ENCODE data around the gene AEBP1. TPM values are rescaled to one million over a fixed set of nuclear protein-coding genes. Genes with fewer than 3 reads are reported as not detected.

The AEBP1 gene
- total RNA-seq, 2 experiments from 2014 or later: 4.1 to 4.8 TPM

DNA sequence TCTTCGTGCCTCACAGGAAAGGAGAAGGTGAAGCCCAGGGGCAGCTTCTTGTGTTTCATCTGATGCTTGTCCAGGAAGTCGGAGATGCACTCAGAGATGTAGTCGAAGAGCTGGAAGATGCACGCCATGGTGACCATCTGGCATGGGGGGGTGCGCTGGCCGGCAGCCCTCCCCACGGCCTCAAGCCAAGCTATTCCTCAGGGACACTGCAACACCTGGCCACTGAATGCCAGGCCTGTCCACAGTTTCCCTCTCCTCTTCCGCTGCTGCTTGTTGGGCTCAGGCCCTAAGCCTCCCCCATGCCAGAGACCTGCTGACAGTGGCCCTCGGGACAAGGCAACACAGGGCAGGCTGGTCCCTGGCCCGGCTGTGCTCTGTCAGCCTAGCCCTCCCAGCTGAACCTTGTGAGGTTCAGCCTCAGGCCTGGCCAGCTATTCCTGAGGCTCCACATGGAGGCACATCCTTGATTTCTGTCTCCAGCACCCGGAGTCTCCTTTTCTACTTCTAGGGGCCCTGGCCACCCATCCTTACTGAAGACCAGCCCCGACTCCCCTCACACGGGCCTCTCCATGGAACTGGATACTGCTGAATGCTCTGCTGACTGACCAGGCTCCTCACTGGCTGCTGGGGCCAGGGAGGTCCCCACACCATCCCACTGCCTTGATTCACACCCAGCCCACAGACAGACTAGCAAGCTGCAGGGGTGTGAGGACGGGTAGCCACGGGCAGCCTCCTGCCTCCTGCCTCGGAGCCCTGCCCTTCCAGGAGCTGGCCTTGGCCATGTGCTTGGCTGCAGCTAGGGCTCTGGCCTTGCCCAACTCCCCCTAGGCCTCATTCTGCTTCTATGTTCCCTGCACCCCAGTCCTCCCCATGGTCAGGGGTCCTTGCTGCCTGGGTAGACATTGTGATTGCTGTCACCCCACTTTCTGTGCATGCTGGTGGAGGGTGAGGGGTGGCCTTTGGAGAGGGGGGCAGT, 47.1 kb downstream of the AEBP1 start:
- Mint-ChIP-seq H3K27me3 (peaks cover 7% of the 10 kb centered on the region), H3K9me3 (no peaks in the 10 kb centered on the region), H3K4me1 (peaks cover 4% of the 10 kb centered on the region), H3K4me3 (no peak overlapping the region), H3K36me3 (ENCODE audit: low read depth) (no peaks in the 10 kb centered on the region), H3K27ac (no peak overlapping the region)
- CTCF ChIA-PET: interaction anchor here (0.6 to 1.1 kb wide), 2 partner anchors 10 to 107 kb away, joined by 3 to 4 read pairs; partner anchors contain the start of gene DBNL
- no peak for DNase-seq
- POLR2A ChIA-PET: no interaction called here

DNA sequence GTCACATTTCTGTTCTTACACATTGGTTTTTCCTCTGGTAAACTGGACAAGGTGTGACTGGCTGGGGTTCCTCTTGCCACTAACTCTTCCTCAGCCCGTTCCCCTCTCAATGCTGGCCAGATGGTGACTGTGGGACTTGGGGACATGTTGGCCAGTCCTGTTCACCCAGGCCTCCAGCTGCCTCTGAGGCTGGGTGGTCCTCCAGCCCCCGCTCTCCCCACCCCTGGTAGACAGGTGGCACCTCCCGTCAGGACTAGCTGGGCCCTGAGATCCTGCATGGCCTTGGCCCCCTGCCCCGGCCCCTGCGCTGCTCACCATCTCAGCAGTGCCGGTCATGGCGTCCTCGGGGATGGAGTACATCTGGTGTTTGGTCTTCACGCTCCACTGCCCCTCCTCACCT, 47.8 kb downstream of the AEBP1 start:
- H3K27me3 Mint-ChIP-seq: peaks cover 3% of the 10 kb centered on the region
- POLR2A ChIA-PET: no interaction called here

DNA sequence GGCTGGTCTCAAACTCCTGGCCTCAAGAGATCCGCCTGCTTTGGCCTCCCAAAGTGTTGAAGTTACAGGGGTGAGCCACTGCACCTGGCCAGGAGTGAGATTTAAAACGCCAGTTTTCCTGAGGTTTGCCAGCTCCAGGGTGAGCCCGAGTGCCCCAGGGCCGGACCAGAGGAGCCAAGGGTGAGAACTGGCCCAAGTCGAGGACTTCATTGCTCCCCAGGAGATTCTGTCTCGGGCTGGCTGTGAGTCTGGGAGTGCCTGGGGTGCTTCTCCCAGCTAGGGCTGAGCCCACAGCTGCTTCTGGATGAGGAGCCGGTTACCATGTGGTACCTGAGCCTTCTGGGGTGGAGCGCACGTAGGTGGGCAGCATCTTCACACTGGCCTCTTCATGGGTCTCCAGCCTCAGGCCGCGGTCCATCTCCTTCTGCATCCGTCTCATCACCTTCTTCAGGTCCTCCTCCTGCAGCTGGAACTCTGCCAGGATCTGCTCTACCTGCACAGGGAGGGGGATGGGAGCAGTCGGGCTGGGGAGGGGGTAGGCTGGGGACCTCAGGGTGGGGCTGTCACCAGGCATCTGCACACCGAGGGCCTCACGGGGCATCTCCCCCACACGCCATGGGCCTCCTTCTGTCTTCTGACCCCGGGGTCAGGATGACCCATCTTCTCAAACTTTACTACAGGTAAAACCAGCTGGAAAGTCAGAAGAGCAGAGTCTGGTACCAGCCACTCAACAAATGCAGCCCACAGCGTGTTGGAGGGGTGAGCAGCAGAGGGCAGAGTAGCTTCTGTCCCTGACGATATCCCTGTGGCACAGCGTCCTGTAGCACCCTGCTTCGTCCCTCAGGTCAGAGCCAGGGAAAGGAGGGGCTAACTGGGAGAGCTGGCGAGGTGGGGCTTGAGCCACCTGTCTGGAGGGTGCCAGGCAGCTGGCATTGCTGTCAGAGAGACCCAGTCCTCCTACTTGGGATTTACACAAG, 49.1 kb downstream of the AEBP1 start:
- DNase-seq: no peak
- ChIA-PET POLR2A (no interaction called here), CTCF (interaction anchor here (0.8 to 1.5 kb wide), 5 partner anchors 9 to 23 kb away, joined by 3 to 4 read pairs (median 3); no protein-coding TSS in a partner anchor)
- Mint-ChIP-seq H3K36me3 (ENCODE audit: low read depth) (no peaks in the 10 kb centered on the region), H3K4me1 (no peaks in the 10 kb centered on the region), H3K4me3 (no peak overlapping the region), H3K27ac (no peak overlapping the region), H3K9me3 (no peaks in the 10 kb centered on the region), H3K27me3 (peaks cover 3% of the 10 kb centered on the region)

More for the DNA sequence above, 47.8 kb downstream of the AEBP1 start:
- DNase-seq: no peak
- H3K4me1 Mint-ChIP-seq: no peaks in the 10 kb centered on the region
- CTCF ChIA-PET: interaction anchor here (0.8 kb wide), 1 partner anchor 12 kb away, joined by 3 read pairs; no protein-coding TSS in a partner anchor
- H3K36me3 Mint-ChIP-seq (ENCODE audit: low read depth): no peaks in the 10 kb centered on the region
- H3K9me3 Mint-ChIP-seq: no peaks in the 10 kb centered on the region
- no peak overlapping the region for H3K4me3 Mint-ChIP-seq
- peak overlapping the region; percentile 46 for H3K27ac Mint-ChIP-seq

DNA sequence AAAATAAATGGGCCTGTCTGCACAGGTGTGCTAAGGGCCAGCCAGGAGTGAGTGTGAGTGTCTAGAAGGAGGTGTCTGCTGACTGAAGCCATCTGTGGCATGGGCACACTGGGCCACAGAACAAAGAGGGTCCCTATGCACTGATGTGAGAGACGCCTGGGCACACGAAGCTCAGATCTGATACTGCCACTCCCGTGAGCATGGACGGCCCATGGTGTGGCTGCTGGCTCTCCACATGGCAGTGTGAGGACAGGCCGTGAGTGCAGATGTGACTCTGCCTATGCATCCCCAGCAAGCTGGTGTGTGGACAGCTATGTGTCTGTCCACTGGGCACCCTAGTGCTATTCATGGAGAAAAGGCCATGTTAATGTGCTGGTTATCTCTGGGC, 49.8 kb downstream of the AEBP1 start:
- H3K36me3 Mint-ChIP-seq (ENCODE audit: low read depth): no peaks in the 10 kb centered on the region
- CTCF ChIA-PET: interaction anchor here (1.0 to 1.5 kb wide), 4 partner anchors 9 to 22 kb away, joined by 3 to 4 read pairs (median 3); no protein-coding TSS in a partner anchor

DNA sequence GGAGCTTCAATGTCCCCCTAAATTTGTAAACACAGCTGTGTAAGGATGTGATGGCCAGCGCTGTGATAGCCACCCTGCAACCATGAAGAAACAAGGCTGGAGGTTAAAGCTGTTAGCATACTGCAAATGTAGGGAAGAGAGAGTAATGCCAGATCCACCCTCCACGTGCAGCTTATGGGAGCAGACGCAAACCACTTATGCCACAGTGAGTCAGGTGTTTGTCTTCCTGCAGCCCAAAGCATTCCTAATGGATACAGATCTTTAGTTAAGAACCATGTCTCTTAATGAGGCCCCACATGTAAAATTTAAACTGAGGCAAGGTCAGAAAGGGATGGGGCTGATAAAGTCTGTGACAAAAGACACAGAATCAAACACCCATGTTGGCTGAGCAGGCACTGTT, 50.6 kb downstream of the AEBP1 start:
- no peak for DNase-seq
- no peaks in the 10 kb centered on the region for H3K27me3 Mint-ChIP-seq
- no peaks in the 10 kb centered on the region for H3K9me3 Mint-ChIP-seq
- H3K36me3 Mint-ChIP-seq (ENCODE audit: low read depth): no peaks in the 10 kb centered on the region
- H3K27ac Mint-ChIP-seq: no peak overlapping the region
- H3K4me1 Mint-ChIP-seq: no peaks in the 10 kb centered on the region
- ChIA-PET POLR2A (no interaction called here), CTCF (interaction anchor here (1.2 kb wide), 1 partner anchor 8 kb away, joined by 3 read pairs; no protein-coding TSS in a partner anchor)
- no peak overlapping the region for H3K4me3 Mint-ChIP-seq

More for the DNA sequence above, 49.8 kb downstream of the AEBP1 start:
- DNase-seq: no peak
- Mint-ChIP-seq H3K4me3 (no peak overlapping the region), H3K4me1 (no peaks in the 10 kb centered on the region), H3K9me3 (no peaks in the 10 kb centered on the region), H3K27me3 (no peaks in the 10 kb centered on the region), H3K27ac (no peak overlapping the region)
- POLR2A ChIA-PET: no interaction called here

DNA sequence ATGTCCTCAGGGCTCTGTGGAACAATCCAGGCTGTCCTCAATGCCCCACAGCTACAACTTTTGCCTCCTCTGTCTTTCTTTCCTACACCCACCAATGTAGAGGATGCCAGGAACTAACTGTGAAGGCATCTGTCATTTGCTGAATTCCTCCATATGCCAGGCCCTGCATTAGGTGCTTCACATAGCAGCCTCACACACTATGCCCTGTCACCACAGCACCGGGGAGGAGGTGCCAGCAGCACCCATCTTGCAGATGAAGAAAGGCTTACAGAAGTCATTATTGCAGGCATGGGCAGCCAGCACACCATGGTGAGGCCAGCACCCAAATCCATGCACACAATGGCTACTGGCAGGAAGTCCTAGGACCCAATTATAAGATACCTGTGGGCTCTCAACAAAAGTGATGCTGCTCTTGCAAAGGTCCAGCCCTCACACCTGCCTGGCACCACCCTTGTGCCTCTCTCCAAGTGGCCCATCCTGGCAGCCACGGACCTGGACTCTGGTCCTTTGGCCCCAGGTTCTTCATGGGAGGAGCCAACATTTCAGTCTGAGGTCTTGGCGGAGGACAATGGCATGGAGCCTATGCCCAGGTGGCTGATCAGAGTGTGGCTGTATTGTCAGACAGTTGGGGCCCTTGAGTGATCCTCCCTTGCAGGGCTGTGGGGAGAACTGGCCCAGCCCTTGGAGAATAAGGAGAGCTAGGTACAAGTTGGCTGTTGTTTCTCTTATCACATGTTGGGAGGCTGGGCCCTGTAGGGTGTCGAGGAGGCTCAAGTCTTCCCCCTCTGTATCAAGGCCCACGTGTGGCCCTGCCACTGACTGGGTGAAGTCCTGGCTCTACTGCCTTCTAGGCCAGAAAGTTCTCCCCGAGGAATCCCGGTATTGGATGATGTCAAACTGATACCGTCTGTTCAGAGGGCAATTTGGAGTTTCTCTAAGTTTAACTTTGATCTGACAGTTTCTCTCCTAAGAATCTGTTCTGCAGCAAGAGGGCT, 51.3 kb downstream of the AEBP1 start:
- POLR2A ChIA-PET: no interaction called here
- no peaks in the 10 kb centered on the region for H3K36me3 Mint-ChIP-seq (ENCODE audit: low read depth)
- DNase-seq: no peak
- H3K4me1 Mint-ChIP-seq: no peaks in the 10 kb centered on the region
- H3K4me3 Mint-ChIP-seq: no peak overlapping the region
- CTCF ChIA-PET: no interaction called here
- H3K9me3 Mint-ChIP-seq: no peaks in the 10 kb centered on the region
- H3K27ac Mint-ChIP-seq: no peak overlapping the region
- no peaks in the 10 kb centered on the region for H3K27me3 Mint-ChIP-seq

DNA sequence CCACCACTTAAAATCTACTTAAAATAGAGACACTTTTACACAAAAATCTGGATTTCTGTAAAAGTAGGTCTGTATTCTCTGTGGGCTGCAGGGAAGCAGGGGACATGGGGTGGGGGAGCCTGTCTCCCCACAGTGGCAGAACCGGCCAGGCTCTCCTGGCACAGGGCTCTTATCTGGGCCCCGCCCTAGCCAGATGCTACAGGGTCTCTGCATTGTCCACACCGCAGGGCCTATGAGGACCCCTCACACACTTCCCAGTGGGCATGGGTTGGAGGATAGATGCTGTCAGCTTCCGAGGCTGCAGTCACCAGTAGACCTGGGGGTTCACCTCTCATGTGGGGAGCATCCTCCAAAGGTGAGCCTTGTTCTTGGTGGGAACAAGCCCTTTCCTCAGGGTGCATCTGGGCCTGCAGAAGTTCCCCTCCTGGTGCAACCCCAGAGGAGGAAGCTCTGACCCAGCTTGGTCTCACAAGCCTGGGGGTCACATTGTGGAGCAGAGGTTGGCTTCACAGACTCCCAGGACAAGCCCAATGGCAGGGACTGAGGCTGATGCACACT, 52.4 kb downstream of the AEBP1 start:
- Mint-ChIP-seq H3K36me3 (ENCODE audit: low read depth) (no peaks in the 10 kb centered on the region), H3K27me3 (no peaks in the 10 kb centered on the region), H3K4me3 (no peak overlapping the region), H3K4me1 (no peaks in the 10 kb centered on the region), H3K9me3 (no peaks in the 10 kb centered on the region), H3K27ac (no peak overlapping the region)
- ChIA-PET CTCF (interaction anchor here (1.9 kb wide), 1 partner anchor 10 kb away, joined by 6 read pairs; no protein-coding TSS in a partner anchor), POLR2A (no interaction called here)
- no peak for DNase-seq

DNA sequence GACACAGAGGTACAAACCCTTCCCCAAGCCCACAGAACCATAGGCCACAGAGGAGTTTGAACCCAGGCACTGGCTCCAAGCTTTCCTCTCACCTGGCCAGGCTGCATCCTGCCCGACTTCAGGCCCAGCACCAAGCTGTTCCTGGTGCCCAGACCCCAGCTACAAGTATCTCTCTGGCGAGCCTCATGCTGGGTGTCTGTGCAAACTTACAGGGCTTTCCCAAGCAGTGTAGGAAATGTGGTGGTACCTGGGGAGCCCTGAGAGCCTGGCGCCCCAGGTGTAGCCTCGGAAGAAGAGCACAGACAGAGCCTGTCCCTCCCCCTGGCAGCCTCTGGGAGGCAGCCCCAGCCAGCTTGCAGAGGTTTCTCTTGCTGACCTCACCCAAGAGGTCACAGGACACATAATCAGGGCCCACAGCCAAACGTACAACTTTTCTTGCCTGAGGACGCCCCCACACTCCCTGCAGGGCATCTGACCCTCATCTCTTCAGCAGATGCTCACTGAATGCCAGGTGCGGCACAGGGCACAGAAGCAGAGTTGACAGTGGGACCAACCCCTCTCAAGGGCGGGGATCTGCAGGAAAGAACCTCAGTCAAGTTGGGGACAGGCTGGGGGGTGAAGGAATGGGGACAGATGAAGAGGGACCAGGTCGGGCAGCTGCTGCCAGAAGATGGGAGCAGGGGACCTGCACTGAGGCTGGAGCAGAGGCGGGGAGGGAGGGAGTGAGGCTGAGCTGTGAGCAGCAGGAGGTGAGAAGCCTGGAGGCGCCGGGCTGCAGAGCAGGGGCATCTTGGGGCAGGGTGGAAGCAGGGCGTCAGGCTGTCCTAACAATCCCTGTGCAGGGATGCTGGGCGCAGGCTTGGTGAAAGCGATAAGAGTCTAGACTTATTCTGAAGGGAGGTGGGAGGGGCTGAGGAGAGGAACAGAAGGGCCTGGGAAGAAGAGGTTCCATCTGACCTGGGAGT, 53.3 kb downstream of the AEBP1 start:
- ChIA-PET CTCF (interaction anchor here (1.9 kb wide), 1 partner anchor 10 kb away, joined by 6 read pairs; no protein-coding TSS in a partner anchor), POLR2A (no interaction called here)
- no peaks in the 10 kb centered on the region for H3K27me3 Mint-ChIP-seq
- no peak for DNase-seq
- H3K36me3 Mint-ChIP-seq (ENCODE audit: low read depth): no peaks in the 10 kb centered on the region
- H3K4me3 Mint-ChIP-seq: no peak overlapping the region
- H3K9me3 Mint-ChIP-seq: no peaks in the 10 kb centered on the region
- H3K4me1 Mint-ChIP-seq: no peaks in the 10 kb centered on the region
- no peak overlapping the region for H3K27ac Mint-ChIP-seq

DNA sequence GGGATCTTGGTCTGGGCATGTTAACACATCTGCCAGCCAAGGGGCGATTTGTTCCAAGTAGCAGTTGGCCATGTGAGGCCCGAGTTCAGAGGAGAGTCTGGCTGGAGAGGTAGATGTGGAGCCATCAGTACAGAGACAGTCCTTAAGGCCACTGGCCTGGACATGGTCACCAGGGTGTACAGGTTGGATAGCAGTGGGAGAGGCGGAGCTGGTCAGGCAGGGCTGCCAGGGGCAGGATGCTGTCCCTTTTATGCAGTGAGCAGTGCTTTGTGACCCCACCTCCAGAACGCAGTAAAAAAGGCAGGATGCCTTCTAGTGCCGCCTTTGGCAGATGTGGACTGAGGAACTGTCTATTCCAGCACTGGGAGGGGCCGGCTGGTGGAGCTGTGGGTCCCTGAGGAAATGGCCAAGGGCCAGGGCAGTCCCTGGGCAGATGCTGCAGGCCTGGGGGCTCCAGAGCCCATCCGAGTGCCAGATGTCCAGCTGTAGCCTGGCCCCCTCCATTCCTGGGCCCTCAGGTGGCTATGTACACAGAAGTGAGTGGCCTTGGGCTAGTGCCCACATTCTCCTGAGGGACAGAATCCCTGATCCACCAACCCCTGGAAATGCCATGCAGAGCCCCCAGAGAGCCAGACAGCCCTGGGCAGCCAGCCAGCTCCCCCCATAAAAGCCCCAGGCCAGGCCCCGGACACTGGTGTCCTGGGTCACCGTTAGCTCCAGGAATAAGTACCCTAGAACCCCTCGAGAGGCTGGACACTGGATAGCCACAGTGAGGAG, 54.1 kb downstream of the AEBP1 start:
- Mint-ChIP-seq H3K27me3 (no peaks in the 10 kb centered on the region), H3K4me3 (no peak overlapping the region), H3K4me1 (no peaks in the 10 kb centered on the region), H3K36me3 (ENCODE audit: low read depth) (no peaks in the 10 kb centered on the region), H3K27ac (no peak overlapping the region), H3K9me3 (no peaks in the 10 kb centered on the region)
- ChIA-PET POLR2A (no interaction called here), CTCF (interaction anchor here (1.9 kb wide), 1 partner anchor 11 kb away, joined by 6 read pairs; no protein-coding TSS in a partner anchor)
- no peak for DNase-seq

DNA sequence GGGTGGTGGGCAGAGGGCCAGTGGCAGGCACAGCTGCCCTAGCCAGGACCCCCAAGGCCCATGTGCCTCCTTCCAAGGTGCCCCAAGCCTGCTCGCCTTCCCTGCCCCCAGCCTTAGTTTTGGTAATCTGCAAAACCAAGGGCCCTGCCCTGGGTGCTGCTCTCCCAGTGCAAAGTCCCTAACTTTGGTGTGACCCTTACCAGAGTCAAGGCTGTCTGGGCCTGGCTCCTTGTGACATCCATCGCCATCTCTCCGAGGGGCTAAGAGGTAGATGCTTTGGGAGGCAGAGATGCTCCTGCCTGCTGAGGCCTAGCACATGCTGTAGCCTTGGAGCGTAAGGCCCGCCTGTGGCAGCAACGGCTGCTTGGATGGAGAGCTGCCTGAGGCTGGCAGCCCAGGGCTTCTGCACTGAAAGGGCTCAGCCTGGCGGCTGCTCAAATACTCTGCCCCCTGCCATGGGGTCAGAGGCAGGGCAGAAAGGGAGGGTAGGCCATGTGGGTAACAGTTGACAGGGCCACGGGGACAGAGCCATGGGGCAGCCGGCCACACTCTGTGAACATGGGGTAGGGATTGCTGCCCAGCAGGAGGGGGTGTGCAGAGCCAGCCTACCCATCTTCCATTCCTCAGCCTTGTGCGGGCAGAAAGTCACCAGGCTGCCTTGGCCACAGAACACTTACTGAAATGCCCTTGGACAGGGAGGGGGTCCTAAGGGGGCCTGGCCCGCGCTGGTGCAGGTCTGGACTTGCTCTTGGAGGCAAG, 54.9 kb downstream of the AEBP1 start:
- Mint-ChIP-seq H3K27me3 (no peaks in the 10 kb centered on the region), H3K9me3 (no peaks in the 10 kb centered on the region), H3K36me3 (ENCODE audit: low read depth) (no peaks in the 10 kb centered on the region), H3K4me3 (no peak overlapping the region), H3K27ac (no peak overlapping the region), H3K4me1 (no peaks in the 10 kb centered on the region)
- ChIA-PET CTCF (interaction anchor here (1.9 kb wide), 1 partner anchor 12 kb away, joined by 6 read pairs; no protein-coding TSS in a partner anchor), POLR2A (no interaction called here)
- no peak for DNase-seq

Data from activated CD4-positive, alpha-beta T cell treated with anti-CD3 and anti-CD28 coated beads, Interleukin-2, amount 10 ng/mL, durations not matched to agents 7 days and 5 days (primary cell).